HG02973 (cell line): ENCODE data around the gene SLC10A7.

ENCODE experiments used
- ATAC-seq: cut with Tn5 transposase; IDR thresholded peaks from one replicate; pipeline ENCODE4 v1.9.1; 2021; ENCODE audit warnings: moderate library complexity; ENCODE audit not compliant: unreplicated experiment

The SLC10A7 gene

DNA sequence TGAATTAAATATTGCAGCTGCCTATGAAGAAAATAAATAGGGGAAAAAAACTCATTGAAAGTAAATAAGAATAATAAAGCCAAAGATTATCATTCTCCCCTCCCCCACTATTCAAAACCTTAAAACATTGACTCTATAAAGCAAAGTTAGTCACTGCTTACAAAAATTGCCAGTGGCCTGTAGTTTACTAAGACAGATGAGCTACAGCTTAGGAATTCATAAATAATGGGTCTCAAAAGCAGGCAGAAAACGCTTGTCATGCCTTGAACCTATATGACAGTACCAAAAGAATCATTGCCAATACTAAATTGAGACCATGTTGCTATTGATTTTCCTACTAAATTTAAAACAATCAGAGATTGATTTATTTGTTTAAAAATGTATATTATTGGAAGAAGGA is 78.9 kb downstream of the SLC10A7 start:
- no peak for ATAC-seq

DNA sequence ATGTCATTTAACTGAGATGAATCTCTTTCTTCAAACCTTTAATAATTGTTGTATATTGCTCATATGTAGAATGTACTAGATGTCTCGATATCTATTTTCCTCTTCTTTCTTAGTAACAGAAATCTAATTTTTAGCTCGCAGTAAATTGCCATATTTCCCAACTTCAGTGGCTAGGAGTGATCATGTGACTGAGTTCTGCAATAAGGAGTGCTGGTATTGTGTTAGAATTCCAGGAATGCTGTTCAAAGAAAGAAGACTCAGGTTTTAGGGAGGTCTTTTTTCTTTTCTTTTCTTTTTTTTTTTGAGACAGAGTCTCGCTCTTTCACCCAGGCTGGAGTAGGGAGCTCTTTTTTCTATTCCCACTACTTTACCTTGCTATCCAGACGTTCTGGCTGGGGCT is 81.7 kb downstream of the SLC10A7 start:
- no peak for ATAC-seq

DNA sequence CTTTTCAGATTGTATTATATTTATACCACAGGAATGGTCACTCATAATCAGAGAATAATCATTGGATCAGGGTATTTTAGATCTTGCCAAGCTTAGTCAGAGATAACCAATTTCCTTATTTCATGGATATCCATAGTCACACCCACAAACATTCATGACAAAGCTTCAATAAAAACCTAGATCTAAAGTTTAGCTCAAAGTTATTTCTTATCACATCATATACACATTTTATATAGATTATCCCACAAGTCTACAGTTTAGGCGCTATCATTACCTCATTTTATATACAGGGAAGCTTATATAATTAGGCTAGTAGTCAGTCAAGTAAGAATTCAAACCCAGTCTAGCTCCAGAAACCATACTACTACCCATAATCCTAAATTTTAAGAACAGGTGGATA is 82.3 kb downstream of the SLC10A7 start:
- no peak for ATAC-seq

DNA sequence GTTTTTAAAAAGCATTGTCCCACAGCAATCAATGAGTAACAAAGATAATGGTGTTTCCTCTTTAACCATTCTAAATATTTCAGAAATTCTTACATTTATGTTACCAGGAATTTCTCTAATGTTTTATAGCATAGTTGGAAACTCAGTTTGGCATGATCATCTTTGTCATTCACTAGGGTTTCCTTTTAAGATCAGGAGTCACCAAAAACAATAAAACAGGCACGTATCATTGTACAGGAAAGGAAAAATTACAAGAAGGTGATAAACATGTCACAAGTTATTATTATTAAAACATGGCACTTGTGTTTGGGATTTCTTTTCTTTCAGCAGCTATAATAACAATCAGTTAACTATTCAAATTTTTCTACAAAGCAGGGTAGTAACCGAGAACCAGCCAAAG is 84.0 kb downstream of the SLC10A7 start:
- no peak for ATAC-seq

DNA sequence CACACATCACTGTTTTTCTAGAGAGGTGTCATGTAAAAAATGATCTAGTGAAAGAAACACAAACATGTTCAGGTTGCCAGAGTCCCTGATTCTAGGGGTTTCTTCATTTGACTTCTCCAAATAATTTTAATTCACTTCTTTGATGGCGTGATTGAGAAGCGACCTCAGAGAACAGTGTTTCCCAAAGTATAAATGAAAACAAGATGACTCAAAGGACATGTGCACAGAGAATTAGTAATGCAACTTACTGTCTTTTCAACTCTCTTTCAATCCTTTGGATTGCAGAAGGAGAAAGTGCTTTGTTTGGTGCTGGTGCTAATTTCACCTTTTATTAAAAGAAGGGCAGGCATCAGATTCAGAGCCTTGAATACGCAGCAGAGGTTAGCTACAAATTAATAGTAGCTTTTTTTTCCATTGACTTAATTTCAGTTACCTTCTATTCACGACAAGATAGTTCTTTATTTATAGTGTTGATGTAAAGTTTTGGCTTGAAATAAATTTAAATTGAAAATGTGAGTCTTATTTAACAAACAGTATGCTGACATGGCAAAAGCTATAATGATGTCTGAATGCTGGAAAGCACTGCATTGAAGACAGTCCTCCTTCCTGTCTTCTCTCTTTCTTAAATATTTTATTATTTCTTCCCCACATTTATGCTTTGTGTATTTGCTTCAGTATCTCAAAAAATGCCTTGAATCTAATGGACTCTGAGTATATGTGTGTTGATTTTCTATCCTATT is 85.1 kb downstream of the SLC10A7 start:
- no peak for ATAC-seq

DNA sequence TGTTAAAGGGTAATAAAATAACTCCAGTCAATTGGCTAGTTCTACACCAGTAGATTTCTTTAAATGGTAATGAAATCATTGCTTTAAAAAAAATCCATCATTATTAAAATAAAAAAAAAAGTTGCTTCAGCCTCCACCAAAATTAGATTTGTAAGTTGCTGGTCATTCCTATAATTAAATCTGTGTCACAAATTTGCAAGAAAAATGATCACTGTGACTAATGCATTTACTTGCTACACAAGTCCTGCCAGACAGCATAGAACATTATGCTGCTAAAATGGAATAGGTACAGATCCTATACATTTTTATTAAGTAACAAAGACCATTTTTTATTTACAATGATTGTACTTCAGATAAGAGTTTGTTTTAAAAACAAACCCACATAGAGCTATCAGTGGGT is 85.8 kb downstream of the SLC10A7 start:
- ATAC-seq, result no peak

DNA sequence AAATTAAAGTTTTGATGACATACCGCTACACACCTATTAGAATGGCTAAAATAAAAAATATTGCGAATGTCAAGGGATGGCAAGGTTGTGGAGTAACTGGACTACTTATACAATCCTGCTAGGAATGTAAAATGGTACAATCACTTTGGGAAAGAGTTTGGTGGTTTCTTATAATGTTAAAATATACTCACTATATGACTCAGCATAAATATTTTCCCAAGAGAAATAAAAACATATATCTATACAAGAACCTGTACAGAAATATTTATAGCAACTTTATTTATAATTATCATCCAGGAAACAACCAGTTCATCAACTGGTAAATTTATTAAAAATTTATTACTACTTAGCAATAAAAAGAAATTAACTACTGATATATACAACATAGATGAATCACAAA is 89.7 kb downstream of the SLC10A7 start:
- ATAC-seq, result no peak

DNA sequence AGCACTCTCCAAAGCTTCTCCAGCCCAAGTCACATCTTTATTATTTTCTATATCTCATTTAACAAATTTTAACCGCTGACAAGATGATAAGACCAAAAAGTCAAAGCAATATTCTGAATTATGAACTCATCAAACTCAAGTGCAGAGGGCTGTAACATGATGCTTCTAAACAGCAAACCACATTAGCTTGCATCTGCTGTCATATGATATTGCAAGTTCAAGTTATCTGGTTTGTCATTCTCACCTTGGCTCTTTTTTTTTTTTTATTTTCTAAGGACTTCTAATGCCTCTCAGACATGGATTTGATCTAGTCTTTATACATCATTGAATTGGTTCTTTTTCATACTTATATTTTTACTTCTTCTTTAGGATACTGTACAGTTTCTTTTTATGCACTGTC is 93.4 kb downstream of the SLC10A7 start:
- no peak for ATAC-seq

DNA sequence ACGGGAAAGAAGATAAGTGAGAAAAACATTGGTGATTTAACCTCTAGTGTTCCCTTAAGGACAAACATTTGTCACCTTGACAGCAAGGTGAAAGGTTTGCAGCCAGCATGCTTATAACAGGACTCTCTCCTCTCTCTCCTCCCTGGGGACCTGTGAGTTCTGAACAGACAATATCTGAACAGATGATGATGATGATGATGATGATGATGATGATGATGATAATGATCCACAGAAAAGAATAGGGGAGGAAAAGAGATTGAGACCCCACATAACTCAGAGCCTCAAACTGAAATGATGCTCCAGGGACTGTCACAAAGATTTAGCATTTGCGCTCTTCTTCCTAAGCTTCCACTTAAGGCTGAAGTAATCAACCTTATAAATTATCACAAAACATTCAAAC is 103.9 kb downstream of the SLC10A7 start:
- no peak for ATAC-seq

DNA sequence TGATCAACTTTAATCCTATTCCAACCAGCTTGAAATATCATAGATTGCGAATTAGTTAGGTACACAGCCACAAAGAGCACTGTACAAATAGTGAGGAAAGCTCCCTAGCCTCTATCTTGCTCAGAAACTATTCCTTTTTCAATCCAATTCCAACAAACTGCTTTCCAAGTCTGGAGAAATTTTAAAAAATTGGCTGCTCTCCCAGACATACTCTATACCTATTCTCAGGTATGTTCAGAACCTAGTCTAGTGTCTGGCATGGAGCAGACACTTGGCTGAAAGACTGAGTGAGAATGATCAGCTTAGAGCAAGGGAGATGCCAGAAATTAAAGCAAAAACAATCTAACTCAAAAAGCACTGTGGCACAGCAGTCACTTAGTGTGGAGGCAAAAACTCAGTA is 105.9 kb downstream of the SLC10A7 start:
- no peak for ATAC-seq

DNA sequence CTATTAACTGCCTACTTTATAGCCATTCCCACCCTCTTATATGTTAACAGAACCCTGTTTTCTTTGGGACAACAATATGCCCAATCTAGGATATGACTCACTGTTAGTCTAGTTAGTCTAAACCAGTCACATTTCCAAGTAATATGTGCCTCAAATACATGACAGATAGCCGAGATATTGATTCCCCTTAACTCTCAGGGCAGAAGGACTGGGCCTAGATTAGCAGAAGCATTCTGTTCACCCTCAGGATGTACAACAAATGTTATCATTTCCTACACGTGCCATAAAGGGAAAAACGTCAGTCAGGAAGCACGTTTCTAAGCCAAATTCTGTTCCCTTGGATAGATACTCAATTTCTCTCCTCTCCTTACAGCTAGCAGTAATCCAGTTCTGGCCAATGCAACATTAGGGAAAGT is 114.1 kb downstream of the SLC10A7 start:
- ATAC-seq, result no peak

DNA sequence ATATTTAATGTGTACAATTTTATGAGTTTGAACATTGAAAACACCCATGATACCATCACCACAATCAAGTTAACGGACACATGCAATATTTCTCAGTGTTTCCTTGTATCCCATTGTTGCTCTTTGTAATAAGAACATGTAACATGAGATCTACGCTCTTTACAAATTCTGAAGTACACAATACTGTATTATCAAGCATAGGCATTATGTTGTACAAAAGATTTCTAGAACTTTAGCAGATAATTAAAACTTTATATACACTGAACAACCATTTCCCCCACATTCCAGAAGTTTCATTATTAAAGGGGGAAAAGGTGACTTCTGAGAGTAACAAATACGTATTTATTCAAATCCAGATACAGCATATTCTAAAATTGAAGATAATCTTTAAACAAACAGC is 114.5 kb downstream of the SLC10A7 start:
- no peak for ATAC-seq

DNA sequence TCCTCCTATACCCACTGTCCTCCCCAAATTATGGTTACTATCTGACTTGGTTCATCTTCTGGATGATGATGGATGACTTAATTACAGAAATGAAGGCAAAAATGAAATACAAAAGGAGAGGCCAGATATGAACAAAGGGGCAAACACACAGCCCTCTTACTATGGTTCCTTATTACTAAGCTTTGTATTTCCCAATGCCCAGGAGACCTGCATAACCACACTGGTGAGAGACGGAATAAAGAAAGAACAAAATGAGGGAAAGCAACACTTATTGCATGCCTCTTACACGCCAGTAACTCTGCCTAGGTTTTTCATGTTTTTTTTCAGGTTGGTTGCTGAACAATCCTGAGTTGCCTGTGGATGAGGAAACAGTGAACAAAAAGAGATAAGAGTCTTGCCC is 120.5 kb downstream of the SLC10A7 start:
- ATAC-seq, result no peak

DNA sequence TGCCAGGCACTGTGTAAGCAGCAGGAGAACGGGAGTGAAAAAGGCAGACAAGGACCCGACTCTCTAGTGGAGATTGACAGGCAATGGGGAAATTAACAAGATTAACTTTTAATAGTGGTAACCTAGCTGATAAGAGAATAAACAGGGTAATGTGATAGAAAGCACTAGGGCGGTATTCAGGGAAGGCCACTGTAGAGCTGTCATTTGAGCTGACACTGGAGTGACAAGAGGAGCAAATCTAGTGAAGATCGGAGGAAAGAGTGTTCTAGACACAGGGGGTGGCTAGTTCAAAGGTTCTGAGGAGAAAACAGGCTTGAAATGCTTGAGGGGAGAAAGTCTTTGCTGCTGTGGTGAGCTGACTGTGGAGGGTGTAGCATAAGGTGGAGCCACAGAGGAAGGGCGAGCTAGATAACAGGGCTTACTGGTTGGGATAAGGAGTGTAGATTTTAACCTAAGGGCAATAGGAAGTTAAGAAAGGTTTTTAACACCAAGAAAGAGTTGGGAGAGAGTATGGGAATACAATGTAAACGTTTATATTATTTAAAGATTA is 122.8 kb downstream of the SLC10A7 start:
- no peak for ATAC-seq

DNA sequence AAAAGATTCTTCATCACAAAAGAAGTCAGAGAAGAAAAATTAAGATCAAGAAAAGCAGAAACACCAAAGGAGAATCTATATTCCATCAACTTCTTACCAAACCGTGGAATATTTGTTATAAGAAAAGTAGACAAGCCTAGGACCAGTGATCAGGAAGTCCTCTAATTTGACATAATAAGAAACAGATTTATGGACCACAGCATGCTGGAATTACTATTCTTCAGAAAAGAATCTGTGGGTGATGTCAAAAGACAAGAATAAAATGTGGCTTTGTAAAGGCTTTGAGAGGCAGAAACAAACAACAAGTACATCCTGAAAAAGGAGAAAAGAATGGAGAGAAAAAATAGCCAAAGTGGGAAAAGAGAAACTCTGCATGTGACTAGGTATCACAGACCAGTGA is 123.3 kb downstream of the SLC10A7 start:
- ATAC-seq, result no peak

DNA sequence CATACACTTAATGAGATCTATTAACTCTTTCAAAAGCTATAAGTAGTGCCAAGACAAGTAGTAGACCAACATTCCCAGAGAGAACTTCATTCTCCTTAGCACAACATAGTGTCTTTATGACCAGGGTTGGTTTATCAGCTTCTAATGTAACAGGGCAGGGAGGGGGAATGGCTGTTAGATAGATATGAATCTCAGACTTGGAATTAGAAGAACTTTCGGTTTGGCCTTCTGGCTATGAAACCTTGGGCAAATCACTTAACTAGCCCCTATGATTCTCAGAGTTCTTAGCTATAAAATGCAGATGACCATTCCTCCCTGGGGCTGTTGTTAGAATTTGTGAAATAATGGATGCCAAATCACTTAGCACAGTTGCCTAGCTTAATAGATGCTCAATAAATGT is 132.2 kb downstream of the SLC10A7 start:
- no peak for ATAC-seq

DNA sequence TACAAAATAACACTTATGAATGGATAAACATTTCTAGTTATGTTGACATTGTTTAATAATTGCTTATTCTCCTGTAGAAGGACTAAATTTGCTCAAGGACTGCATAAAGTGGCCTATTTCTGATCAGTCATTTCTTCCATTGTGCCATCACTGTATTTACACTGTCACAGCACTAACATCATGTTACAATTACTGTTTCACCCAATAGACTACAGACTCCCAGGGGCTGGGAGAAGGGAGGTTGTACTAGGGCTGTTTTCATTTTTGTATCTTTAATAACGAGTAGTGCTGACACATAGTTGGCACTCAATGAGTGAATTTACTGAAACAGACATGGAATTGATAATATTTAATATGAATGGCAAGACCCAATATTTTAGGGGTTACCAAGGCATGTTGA is 139.5 kb downstream of the SLC10A7 start:
- ATAC-seq, result no peak

DNA sequence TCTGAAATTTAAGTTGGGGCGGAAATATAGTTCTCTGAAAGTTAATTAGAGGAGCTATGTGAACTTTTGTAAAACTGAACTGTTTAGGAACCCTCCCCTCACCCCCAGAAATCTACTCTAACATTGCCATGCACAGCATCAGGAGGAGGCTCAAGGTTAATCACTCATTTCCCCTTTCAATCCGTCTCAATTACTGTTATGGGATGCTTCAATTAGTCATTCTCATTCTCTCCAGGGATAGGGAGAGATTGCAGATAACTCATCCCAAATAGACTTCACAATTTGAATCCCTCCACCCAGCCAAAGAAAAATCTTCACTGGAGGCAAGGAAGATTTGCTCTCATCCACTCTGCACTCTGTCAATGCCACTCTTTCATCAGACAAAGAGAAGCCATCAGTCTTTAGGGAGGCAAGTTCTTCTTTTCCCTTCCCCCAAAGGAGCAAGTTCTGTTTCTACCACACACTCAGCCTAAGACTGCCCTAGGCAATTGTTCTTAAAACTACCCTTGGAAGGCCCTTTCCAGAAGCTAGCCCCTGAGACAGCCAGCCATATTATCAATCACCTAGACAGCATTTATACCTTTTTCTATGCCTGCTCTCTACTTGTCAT is 140.4 kb downstream of the SLC10A7 start:
- no peak for ATAC-seq

DNA sequence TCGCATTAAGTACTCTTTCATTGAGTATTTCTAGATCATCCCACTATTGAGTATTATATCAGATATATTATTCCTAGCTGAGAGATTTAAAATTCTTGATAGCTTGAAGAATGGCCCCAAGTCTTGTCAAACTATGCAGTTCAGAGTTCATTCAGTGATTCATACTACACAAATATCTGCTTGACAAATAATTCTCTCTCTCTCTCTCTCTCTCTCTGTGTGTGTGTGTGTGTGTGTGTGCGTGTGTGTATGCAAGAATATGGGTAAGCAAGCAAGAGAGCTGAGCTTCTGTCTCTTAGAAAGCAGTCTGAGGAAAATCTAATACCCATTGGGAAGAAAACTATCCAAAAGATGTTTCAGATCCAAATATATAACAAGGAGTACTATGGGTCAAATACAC is 142.0 kb downstream of the SLC10A7 start:
- no peak for ATAC-seq

DNA sequence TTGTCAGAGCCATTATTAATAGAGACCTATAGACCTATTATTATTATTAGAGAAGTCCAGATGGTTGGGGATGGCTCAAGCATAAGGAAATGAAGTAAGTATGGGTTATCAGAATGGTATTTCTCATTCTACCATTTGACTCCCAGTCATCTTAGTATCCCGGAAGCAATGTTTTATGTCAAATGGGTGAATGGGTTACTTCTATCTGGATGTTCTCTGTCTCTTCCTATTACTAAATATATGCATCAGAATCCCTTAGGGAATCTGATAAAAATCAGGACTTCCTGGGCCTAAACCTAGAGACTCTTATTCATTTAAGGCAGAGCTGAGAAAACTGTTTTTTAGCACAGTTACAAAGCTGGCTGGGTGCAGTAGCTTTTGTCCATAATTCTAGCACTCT is 149.9 kb downstream of the SLC10A7 start:
- ATAC-seq, result no peak

DNA sequence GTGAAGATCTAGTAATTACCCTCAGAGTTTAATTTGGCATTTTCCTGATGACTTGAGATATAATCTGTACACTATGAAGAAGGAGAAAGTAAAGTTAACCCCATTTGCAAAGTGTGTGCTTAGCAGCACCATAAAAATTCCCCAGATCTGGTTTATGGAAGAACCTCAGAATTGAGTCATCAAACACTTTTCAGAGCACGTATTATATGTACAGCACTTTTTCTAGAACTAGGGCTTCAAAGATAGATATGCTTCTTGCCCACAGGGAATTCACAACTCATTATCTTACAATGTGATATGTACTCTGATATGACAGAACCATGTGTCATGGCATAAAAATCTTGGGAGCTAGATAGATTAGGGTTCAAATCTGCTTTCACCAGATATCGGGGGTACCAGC is 150.9 kb downstream of the SLC10A7 start:
- no peak for ATAC-seq

DNA sequence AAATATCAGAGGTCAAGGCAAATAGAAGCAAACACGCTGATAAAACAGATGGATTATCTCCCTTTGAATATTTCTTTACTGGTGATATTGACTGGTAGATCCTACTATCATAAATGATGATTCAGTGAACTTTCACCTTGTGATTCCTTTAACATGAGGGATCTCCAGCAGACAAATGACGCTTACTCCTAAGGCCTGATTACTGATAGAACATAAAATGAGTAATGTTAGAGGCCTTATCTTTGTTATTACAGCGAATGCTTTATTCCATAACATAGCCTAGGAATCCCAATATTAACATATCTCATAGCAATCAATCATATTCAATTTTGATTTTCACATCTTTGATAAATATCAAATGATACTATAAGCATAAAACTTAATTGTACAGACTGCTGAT is 152.3 kb downstream of the SLC10A7 start:
- no peak for ATAC-seq

DNA sequence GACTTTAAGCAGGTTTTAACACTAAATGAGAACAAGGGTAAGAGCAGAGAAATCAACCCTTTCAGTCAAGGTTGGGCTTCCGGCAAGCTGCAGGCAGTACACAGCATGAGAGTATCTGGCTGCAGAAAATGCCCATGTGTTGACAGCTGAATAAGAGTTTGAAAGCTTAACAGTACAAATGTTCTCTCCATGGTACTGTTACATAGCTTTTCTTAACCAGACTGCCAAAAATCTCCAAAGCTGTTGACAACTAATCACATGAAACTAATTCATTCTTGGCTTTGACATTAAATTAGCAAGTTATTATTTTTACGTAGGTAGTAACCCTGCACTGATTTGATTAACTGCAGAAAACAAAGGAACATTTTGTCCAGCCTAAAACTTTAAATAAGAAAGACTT is 153.5 kb downstream of the SLC10A7 start:
- no peak for ATAC-seq
